ENCODE results near the gene ADAM12.

DNA sequence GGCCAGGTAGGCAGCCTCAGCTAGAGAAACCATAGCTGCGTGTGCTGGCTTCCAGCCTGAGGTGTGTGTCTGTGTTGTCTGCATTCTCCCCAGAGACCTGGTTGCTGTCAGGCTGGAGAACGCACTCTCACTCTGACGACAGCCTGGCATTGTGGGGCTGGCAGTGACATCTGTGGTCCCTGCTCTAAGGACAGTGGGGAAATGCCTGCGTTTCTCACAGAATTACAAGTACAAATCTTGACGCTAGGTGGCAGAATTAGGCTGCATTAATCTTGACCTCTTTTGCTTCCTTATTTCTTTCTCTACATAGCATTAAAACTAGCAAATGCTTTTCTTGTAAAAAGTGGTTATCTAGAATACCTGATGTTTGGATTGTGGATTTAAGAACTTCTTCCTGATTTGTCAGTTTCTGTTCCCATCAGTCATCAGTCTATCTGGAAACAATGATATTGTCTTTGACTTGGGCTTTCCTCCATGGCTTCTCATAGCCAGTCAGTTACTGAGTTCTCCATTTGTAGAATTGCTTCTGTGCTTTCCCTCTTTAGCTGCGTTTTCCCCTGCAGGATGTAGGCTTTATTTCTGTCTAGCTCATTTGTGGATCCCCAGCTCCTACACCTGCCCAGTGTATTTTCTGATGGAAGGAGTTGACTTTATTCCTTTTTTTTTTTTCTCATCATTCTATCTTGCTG, 405.9 kb downstream of the ADAM12 start:
- TF ChIP-seq, protein P1, sequence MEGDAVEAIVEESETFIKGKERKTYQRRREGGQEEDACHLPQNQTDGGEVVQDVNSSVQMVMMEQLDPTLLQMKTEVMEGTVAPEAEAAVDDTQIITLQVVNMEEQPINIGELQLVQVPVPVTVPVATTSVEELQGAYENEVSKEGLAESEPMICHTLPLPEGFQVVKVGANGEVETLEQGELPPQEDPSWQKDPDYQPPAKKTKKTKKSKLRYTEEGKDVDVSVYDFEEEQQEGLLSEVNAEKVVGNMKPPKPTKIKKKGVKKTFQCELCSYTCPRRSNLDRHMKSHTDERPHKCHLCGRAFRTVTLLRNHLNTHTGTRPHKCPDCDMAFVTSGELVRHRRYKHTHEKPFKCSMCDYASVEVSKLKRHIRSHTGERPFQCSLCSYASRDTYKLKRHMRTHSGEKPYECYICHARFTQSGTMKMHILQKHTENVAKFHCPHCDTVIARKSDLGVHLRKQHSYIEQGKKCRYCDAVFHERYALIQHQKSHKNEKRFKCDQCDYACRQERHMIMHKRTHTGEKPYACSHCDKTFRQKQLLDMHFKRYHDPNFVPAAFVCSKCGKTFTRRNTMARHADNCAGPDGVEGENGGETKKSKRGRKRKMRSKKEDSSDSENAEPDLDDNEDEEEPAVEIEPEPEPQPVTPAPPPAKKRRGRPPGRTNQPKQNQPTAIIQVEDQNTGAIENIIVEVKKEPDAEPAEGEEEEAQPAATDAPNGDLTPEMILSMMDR (conservative IDR thresholded peaks at IDR 0.05; ENCODE audit: low read length), result peak; percentile 73
- no peak for TF ChIP-seq EZH2phosphoT487 (IDR thresholded peaks at IDR 0.05; ENCODE audit: borderline replicate concordance)

Data from Loucy (cell line).